Measurements from ENCODE around the gene NPEPL1.

GRCh38 chr20:58701431-58702160 lies 9.0 kb downstream of the NPEPL1 start:
- TF ChIP-seq CTCF (IDR thresholded peaks at IDR 0.05): no peak
- TF ChIP-seq POLR2A (IDR thresholded peaks at IDR 0.05): no peak
